GM19324 (cell line): ENCODE results near the gene MID1.

Source experiments
- ATAC-seq: cut with Tn5 transposase; IDR thresholded peaks from one replicate; pipeline ENCODE4 v1.9.1; 2021; ENCODE audit warnings: mild to moderate bottlenecking, moderate library complexity; ENCODE audit not compliant: unreplicated experiment, low FRiP score

The MID1 gene

GRCh38 chrX:10620121-10620699, at the start of gene MID1:
TSS of gene MID1 (minus strand) at chrX:10620585. CDS start at chrX:10567547, 53,038 bp downstream.
- ATAC-seq: no peak

- ATAC-seq: no peak
Measured at GRCh38 chrX:10667143-10667542, 46.8 kb upstream of the MID1 start.

DNA sequence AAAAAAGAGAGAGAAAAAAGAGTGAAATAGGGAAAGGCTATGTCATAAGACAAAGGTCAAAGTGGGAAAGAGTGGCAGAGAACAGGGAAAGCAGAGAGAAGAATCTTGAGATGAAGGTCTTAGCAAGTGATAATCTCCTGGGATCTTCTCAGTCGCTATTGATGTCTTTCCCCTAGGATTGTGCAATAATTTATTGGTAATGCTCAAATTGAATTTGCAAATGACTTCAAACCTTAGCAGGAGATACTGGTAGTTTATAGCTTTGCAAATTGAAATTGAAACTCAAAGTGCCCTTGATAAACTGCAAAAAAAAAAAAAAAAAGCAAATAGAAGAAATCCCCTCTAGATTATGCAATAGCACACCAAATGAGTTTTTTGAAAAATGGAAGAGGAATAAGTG, 45.7 kb upstream of the MID1 start:
- no peak for ATAC-seq

DNA sequence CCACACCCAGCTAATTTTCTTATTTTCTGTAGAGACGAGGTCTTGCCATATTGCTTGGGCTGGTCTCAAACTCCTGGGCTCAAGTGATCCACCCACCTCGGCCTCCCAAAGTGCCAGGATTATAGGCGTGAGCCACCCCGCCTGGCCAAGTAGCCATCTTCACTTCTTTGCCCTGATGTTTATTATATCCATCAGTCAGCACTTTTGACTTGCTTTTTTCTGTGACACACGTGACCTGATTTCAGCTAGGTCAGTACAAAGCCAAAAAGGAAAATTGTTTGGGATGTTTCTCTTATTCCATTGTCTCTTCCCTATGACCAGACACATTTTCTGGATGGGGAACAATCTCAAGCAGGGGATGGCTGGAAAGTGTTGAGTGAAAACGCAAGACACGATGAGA, 45.3 kb upstream of the MID1 start:
- ATAC-seq: no peak

DNA sequence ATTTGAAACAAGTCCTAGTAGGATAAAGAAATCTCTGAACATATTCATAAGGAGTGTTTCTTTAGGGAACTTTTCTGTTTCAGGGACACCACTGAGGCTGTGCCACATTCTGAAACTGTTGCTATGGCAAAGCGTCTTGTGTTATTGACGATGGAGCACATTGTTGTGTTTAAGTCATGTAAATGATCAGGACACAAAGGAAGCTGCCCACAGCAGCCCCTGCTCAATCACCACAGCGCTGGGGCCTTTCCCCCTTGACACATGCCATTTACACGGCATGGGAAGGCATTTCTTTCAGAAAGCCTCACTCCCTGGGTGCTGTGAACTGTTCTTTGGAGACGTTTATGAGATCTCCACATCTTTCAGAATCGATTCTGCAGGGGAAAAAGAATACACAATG, 39.8 kb upstream of the MID1 start:
- ATAC-seq: no peak

- ATAC-seq: no peak
Measured at GRCh38 chrX:10656214-10656613, 35.8 kb upstream of the MID1 start.

DNA sequence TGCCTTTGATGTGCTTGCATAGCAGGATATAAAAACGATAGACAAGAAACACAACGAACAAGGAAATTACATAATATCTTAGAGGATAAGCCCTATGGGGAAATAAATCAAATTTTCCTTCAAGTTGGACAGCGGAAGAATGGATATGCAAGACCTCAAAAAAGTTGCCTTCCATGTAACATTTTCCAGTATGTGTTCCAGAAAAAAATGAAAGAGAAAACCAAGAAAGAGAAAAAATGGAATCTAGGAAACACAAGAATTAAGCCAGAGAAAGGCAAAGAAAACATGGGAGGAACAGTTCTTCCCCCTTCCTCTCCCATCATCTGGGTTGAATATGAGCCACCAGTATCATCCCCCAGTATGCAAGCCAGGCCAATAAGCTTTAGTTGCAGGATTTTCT, 34.6 kb upstream of the MID1 start:
- no peak for ATAC-seq

GRCh38 chrX:10653302-10653701, 32.9 kb upstream of the MID1 start:
- ATAC-seq: no peak

GRCh38 chrX:10649265-10649664, 28.9 kb upstream of the MID1 start:
- no peak for ATAC-seq

GRCh38 chrX:10648614-10649013, 28.2 kb upstream of the MID1 start:
- ATAC-seq: no peak

DNA sequence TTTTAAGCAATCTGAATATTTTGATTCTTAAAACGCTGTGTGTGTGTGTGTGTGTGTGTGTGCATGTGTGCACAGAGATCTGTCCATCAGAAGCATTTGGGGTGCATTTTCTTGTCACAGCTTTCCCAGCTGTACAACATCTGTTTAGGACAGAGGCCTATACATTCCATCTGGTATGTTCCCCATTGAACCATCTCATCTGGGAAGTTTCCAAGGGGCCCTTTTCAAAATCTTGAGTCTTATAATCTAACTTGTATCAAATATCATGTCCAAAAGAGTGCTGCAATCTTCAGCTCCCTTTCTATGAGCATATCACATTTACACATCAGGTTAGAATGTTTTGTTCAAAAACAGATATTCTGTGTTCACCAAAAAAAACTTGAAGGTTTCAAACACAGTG, 16.5 kb upstream of the MID1 start:
- no peak for ATAC-seq

DNA sequence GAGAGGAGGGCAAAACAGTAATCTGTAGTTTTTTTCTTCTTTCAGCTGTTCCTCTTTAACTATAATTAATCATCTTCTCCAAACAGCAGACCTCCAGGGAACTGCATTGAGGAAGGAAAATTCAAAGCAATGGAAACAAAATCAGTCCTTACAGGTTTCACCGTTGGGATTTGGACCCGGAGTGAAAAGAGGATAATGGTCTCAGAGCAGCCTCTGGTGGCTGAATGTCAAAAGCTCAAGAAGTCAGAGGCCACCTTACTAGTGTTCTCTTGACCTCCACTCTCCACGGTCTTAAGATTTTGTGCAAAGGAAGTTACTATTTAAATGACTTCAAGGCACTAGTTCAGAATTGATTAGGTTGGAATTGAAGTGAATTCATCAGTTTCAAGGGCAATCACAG, 16.0 kb upstream of the MID1 start:
- no peak for ATAC-seq

- ATAC-seq: no peak
Measured at GRCh38 chrX:10634392-10635161, 14.2 kb upstream of the MID1 start.

GRCh38 chrX:10633722-10634121, 13.3 kb upstream of the MID1 start:
- ATAC-seq: no peak

- ATAC-seq: no peak
Measured at GRCh38 chrX:10631416-10632145, 11.2 kb upstream of the MID1 start.

DNA sequence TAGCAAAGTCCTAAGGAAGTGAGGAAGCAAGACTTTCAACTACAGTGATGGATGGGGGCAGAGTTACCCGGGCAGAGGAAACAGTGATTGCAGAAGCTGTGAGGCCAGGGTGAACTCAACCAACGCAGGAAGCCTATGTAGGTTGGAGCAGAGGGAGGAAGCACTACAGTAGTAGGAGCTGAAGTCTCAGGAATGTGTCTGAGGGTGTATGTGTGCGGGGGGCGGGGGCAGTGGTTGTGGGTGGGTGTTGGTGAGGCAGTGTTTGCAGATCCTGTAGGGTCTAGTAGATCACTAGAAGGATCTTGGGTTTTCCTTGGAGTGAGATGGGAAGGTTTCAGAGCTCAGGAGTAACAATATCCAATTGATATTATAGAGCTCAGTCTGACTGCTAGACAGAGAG, 9.9 kb upstream of the MID1 start:
- ATAC-seq: no peak

- no peak for ATAC-seq
Measured at GRCh38 chrX:10629905-10630304, 9.5 kb upstream of the MID1 start.

GRCh38 chrX:10628906-10629305, 8.5 kb upstream of the MID1 start:
- no peak for ATAC-seq

GRCh38 chrX:10622197-10622596, 1.8 kb upstream of the MID1 start:
- ATAC-seq: no peak

DNA sequence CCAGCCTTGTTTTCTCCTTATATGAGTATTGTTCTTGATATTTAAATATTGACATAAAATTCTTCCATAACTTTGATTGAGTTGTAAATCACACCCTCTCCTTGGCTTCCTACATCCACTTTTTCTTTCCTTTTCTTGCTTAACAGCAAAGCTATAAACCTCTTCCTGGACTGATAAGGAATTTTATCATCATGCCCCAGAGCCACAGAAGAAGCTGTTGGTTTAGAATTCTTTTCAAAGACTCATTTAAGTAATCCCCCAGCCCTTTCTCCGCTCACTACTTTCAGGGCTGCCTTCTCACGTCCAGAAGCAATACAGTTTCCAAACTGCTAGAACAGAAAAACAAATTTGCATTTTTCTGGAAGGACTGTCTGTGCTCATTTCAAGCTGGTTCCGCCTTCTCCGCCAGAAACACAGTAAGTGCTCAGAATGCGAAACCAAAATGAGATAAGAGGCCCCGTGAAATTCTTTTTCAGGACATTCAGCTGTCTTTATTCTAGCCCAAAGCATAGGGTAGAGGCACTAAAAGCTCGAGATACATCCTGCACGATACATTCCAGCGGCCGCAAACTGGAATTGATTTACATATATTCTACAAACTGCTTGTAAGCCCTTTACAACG, 849 bp downstream of the MID1 start:
- ATAC-seq: no peak

DNA sequence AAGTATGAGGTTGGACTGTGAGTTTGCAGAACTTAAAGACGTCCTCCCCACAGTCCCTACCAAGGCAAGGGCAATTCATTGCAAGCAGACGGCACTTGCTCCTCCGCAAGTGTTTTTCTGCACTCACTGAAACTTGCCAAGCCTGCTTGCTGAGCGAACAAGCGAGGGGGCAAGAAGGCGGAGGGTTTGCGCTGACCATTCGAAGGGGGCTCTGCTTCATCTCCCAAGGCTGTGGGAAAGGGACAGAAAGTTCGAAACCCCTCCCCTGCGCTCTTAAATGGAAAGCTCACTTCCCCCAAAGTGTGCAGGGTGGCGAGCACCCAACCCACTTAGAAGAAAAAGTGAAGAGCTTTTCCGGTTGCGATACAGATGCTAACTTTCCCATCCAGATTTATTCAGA, 1.4 kb downstream of the MID1 start:
- ATAC-seq: no peak
